ENCODE data around the gene MORN1. TPM values are rescaled to one million over a fixed set of nuclear protein-coding genes. Genes with fewer than 3 reads are reported as not detected.

Gene MORN1
- total RNA-seq, 4 donors from 2014 or later = 7.0 to 9.8 (median 8.0) TPM

- H3K9me3 ChIP-seq = no peaks in the 10 kb centered on the region
- no peaks in the 10 kb centered on the region for H3K36me3 ChIP-seq
- no peak for TF ChIP-seq EP300 (IDR thresholded peaks at IDR 0.05)
- TF ChIP-seq POLR2A (IDR thresholded peaks at IDR 0.05; ENCODE audit: low read depth) = no peak
- TF ChIP-seq POLR2AphosphoS5 (IDR thresholded peaks at IDR 0.05) = no peak
- no peak for TF ChIP-seq CTCF (IDR thresholded peaks at IDR 0.05)
- 57% methylated on average over 1 of the region's 9 CpGs for WGBS
- no peak for DNase-seq (ENCODE audit: extremely low spot score)
- peak overlapping the region; percentile 70 to 88 (median 79) for H3K27ac ChIP-seq (replicated peaks in 1 of 4)
- intact Hi-C loops (cut with DNase I) = loop anchor here (5.0 kb wide), 1 partner anchor 47 kb away; no protein-coding TSS in a partner anchor
- H3K27me3 ChIP-seq = no peaks in the 10 kb centered on the region
- H3K4me1 ChIP-seq = peaks cover 83 to 100% (median 97%) of the 10 kb centered on the region in 4 donors
- peak overlapping the region in 1 of 4 donors; percentile 30 for H3K4me3 ChIP-seq
Measured at GRCh38 chr1:2289607-2290006, 101.7 kb downstream of the MORN1 start.

DNA sequence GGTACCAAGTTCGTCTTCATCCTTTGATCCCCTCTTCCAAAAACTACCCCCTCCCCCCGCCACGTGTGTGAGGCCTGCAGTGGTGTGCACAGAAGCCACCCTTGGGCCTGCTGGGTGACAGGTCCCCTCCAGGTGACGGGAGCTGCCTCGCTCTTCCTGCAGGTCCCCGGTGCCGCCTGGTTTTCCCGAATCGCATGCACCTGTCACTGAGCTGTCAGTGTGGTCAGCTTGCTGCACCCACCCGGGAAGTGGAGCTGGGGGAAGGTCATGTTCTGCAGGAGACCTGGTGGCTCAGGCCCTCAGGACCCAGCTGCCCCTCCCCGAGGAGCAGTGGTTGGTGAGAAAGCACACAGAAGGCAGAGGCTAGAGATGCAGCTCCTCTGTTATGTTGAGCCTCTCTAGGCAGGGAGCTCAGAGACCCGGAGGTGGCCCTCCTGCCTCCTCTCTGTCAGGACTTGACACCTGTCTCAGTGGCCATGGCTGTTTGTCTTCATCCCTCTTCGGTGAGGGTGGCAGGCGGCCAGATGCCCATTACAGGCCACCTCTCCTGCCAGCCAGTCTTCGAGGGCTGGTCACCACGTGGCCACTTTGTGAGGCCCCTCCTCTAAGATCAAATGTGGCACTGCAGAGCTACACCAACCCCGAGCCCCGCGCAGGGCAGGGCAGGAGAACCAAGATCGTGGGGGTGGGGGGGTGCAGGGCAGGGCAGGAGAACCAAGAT is 102.4 kb downstream of the MORN1 start:
- intact Hi-C loops (cut with DNase I) = no loop called here
- no peak for TF ChIP-seq EP300 (IDR thresholded peaks at IDR 0.05)
- no peak for TF ChIP-seq POLR2AphosphoS5 (IDR thresholded peaks at IDR 0.05)
- TF ChIP-seq CTCF (IDR thresholded peaks at IDR 0.05) = no peak
- TF ChIP-seq POLR2A (IDR thresholded peaks at IDR 0.05; ENCODE audit: low read depth) = no peak
- Histone ChIP-seq H3K4me3 (no peak overlapping the region), H3K27ac (replicated peaks in 1 of 4) (peak overlapping the region; percentile 70 to 88 (median 79)), H3K36me3 (no peaks in the 10 kb centered on the region), H3K27me3 (no peaks in the 10 kb centered on the region), H3K9me3 (no peaks in the 10 kb centered on the region), H3K4me1 (peaks cover 82 to 100% (median 97%) of the 10 kb centered on the region in 4 donors)
- WGBS = 71% methylated on average over 20 of the region's 20 CpGs
- DNase-seq (ENCODE audit: extremely low spot score) = no peak

- Histone ChIP-seq H3K27me3 (no peaks in the 10 kb centered on the region), H3K9me3 (no peaks in the 10 kb centered on the region), H3K4me1 (peaks cover 82 to 100% (median 97%) of the 10 kb centered on the region in 4 donors), H3K27ac (replicated peaks in 1 of 4) (peak overlapping the region in 2 of 4 donors; percentile 75 to 88), H3K4me3 (no peak overlapping the region), H3K36me3 (no peaks in the 10 kb centered on the region)
- TF ChIP-seq EP300 (IDR thresholded peaks at IDR 0.05) (no peak), CTCF (IDR thresholded peaks at IDR 0.05) (no peak), POLR2A (IDR thresholded peaks at IDR 0.05; ENCODE audit: low read depth) (no peak), POLR2AphosphoS5 (IDR thresholded peaks at IDR 0.05) (no peak)
- 78% methylated on average over 10 of the region's 10 CpGs for WGBS
- intact Hi-C loops (cut with DNase I) = no loop called here
- DNase-seq (ENCODE audit: extremely low spot score) = no peak
Measured at GRCh38 chr1:2288311-2288710, 103.0 kb downstream of the MORN1 start.

DNA sequence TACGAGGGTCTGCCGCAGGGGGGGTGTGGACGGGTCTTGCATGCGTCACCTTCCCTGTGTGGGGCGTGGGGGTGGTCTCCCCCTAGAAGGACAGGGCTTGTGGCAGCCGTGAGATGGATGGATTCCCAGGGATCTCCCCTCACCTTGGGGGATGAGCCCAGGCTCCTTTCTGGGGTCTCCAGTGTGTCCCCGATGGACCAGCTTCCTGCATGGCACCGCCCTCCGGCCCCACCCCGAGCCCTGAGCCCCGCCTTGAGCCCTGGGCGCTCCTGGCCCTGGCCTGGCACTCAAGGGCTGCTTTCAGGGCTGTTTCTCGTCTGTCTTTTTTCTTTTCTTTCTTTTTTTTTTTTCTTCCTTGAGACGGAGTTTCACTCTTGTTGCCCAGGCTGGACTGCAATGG is 103.7 kb downstream of the MORN1 start:
- Histone ChIP-seq H3K36me3 (peaks cover 0 to 6% (median under 1%) of the 10 kb centered on the region in 4 donors), H3K4me1 (peaks cover 81 to 100% (median 97%) of the 10 kb centered on the region in 4 donors), H3K4me3 (no peak overlapping the region), H3K9me3 (no peaks in the 10 kb centered on the region), H3K27me3 (no peaks in the 10 kb centered on the region), H3K27ac (replicated peaks in 1 of 4) (peak overlapping the region in 1 of 4 donors; percentile 36)
- intact Hi-C loops (cut with DNase I) = no loop called here
- no peak for TF ChIP-seq EP300 (IDR thresholded peaks at IDR 0.05)
- 81% methylated on average over 8 of the region's 14 CpGs for WGBS
- DNase-seq (ENCODE audit: extremely low spot score) = no peak

GRCh38 chr1:2286923-2287322 is 104.4 kb downstream of the MORN1 start:
- Histone ChIP-seq H3K27ac (replicated peaks in 1 of 4) (peak overlapping the region in 1 of 4 donors; percentile 26), H3K4me3 (no peak overlapping the region), H3K27me3 (no peaks in the 10 kb centered on the region), H3K36me3 (peaks cover 0 to 8% (median 2%) of the 10 kb centered on the region in 4 donors), H3K9me3 (no peaks in the 10 kb centered on the region), H3K4me1 (peaks cover 74 to 96% (median 93%) of the 10 kb centered on the region in 4 donors)
- DNase-seq (ENCODE audit: extremely low spot score) = no peak
- 84% methylated on average over 9 of the region's 15 CpGs for WGBS
- intact Hi-C loops (cut with DNase I) = no loop called here
- TF ChIP-seq CTCF (IDR thresholded peaks at IDR 0.05) (no peak), EP300 (IDR thresholded peaks at IDR 0.05) (no peak), POLR2A (IDR thresholded peaks at IDR 0.05; ENCODE audit: low read depth) (no peak), POLR2AphosphoS5 (IDR thresholded peaks at IDR 0.05) (no peak)

Data from esophagus muscularis mucosa (tissue), 4 donors.